IMR-90 (cell line): ENCODE data around the gene STMN3. TPM values are rescaled to one million over a fixed set of nuclear protein-coding genes. Genes with fewer than 3 reads are reported as not detected.

Experiments
- ATAC-seq: fragments of 200-7000 bp; cut with Tn5 transposase; 2 replicates; pipeline ENCODE4 v1.9.1; 2020; ENCODE audit warnings: low read depth, mild to moderate bottlenecking, moderate library complexity
- BruUV-seq: library from RNA; stranded (reverse); fragments of 400-500 nt; replicated peaks from 2 replicates; lab custom pipeline; 2021; lab: Mats Ljungman, UMichigan
- CTCF ChIA-PET: fragments of 300-600 bp; formaldehyde crosslinking; extraction: SDS; loops from one replicate; lab custom pipeline; 2021; ENCODE audit warnings: antibody characterized with exemption; lab: Yijun Ruan, JAX
- POLR2A ChIA-PET: fragments of 300-600 bp; sonication (Branson Sonifier 250); formaldehyde crosslinking; loops from one replicate; lab custom pipeline; 2022; ENCODE audit warnings: antibody characterized with exemption; ENCODE audit not compliant: unreplicated experiment; lab: Charles Lee
- DNase-seq: peaks from one replicate; pipeline ENCODE4 v3.0.0; 2013
- H2AFZ ChIP-seq: replicated peaks from 2 replicates; pipeline ENCODE3; 2013; ENCODE audit warnings: low read length, mild to moderate bottlenecking; ENCODE audit not compliant: poor library complexity
- H2AK5ac ChIP-seq: 2 replicates; pipeline ENCODE4 v1.6.1; 2013; ENCODE audit warnings: low read depth, low read length, inconsistent platforms
- H2AK9ac ChIP-seq: replicated peaks from 2 replicates; pipeline ENCODE3; 2013; ENCODE audit warnings: mild to moderate bottlenecking, low read depth, low read length, moderate library complexity; ENCODE audit not compliant: poor library complexity
- H2BK120ac ChIP-seq: 2 replicates; pipeline ENCODE4 v1.6.1; 2013; ENCODE audit warnings: low read depth, low read length, inconsistent platforms
- H2BK15ac ChIP-seq: 3 replicates; pipeline ENCODE4 v1.6.1; 2013; ENCODE audit warnings: low read depth, low read length, inconsistent platforms
- H2BK20ac ChIP-seq: 2 replicates; pipeline ENCODE4 v1.6.1; 2013; ENCODE audit warnings: low read depth, mild to moderate bottlenecking, inconsistent platforms, low read length, moderate library complexity
- H2BK5ac ChIP-seq: 2 replicates; pipeline ENCODE4 v1.6.1; 2013; ENCODE audit warnings: mild to moderate bottlenecking, low read depth, low read length, inconsistent platforms; ENCODE audit not compliant: poor library complexity, severe bottlenecking
- H3K14ac ChIP-seq: replicated peaks from 2 replicates; pipeline ENCODE4 v1.6.1; 2013; ENCODE audit warnings: low read depth, low read length, inconsistent platforms
- H3K18ac ChIP-seq: 2 replicates; pipeline ENCODE4 v1.6.1; 2013; ENCODE audit warnings: low read depth, low read length, control low read depth
- H3K23ac ChIP-seq: 2 replicates; pipeline ENCODE4 v1.6.1; 2013; ENCODE audit warnings: low read depth, low read length, inconsistent platforms
- H3K27ac ChIP-seq: 2 replicates; pipeline ENCODE4 v1.5.1; 2013; ENCODE audit warnings: mild to moderate bottlenecking, control low read depth, low read length; ENCODE audit not compliant: insufficient read depth
- H3K27me3 ChIP-seq: 2 replicates; pipeline ENCODE4 v1.6.1; 2013; ENCODE audit warnings: low read length; ENCODE audit not compliant: control insufficient read depth, insufficient read depth
- H3K36me3 ChIP-seq: 2 replicates; pipeline ENCODE4 v1.6.1; 2013; ENCODE audit warnings: low read length, mixed read lengths; ENCODE audit not compliant: control insufficient read depth, insufficient read depth
- H3K4ac ChIP-seq: 2 replicates; pipeline ENCODE4 v1.6.1; 2013; ENCODE audit warnings: low read depth, low read length, inconsistent platforms
- H3K4me1 ChIP-seq: 2 replicates; pipeline ENCODE4 v1.6.1; 2013; ENCODE audit warnings: low read length, mixed read lengths; ENCODE audit not compliant: control insufficient read depth, insufficient read depth
- H3K4me2 ChIP-seq: 2 replicates; pipeline ENCODE4 v1.6.1; 2013; ENCODE audit warnings: low read depth, mild to moderate bottlenecking, control low read depth, low read length, moderate library complexity
- H3K4me3 ChIP-seq: 2 replicates; pipeline ENCODE4 v1.5.1; 2013; ENCODE audit warnings: low read depth, mild to moderate bottlenecking, control low read depth, low read length, moderate library complexity; ENCODE audit not compliant: insufficient read depth
- H3K56ac ChIP-seq: 2 replicates; pipeline ENCODE4 v1.6.1; 2013; ENCODE audit warnings: low read length, inconsistent platforms; ENCODE audit not compliant: insufficient read depth; ENCODE audit errors: extremely low read depth
- H3K79me1 ChIP-seq, 2 experiments: 2 replicates each; pipeline ENCODE4 v1.6.1; 2013; ENCODE audit warnings: low read length in 2 of 2, inconsistent platforms in 1 of 2, low read depth in 1 of 2
- H3K9ac ChIP-seq: 2 replicates; pipeline ENCODE4 v1.6.1; 2013; ENCODE audit warnings: low read depth, low read length, control low read depth
- H3K9me1 ChIP-seq: 2 replicates; pipeline ENCODE4 v1.6.1; 2013; ENCODE audit warnings: low read length, inconsistent platforms; ENCODE audit not compliant: insufficient read depth
- H3K9me3 ChIP-seq: 2 replicates; pipeline ENCODE4 v1.6.1; 2013; ENCODE audit warnings: low read length; ENCODE audit not compliant: control insufficient read depth, insufficient read depth
- H4K20me1 ChIP-seq: 2 replicates; pipeline ENCODE4 v1.6.1; 2013; ENCODE audit warnings: low read length, inconsistent platforms; ENCODE audit not compliant: insufficient read depth
- H4K5ac ChIP-seq: 2 replicates; pipeline ENCODE4 v1.6.1; 2013; ENCODE audit warnings: mild to moderate bottlenecking, low read depth, low read length, control low read depth
- H4K8ac ChIP-seq, 2 experiments: 2 replicates each; pipeline ENCODE4 v1.6.1; 2013; ENCODE audit warnings: low read depth in 2 of 2, low read length in 2 of 2, control low read depth in 1 of 2, inconsistent platforms in 1 of 2
- H4K91ac ChIP-seq: 2 replicates; pipeline ENCODE4 v1.6.1; 2013; ENCODE audit warnings: low read depth, low read length, inconsistent platforms; ENCODE audit not compliant: insufficient read depth
- BHLHE40 ChIP-seq: fragments of 150-350 bp; IDR thresholded peaks from 2 replicates; pipeline ENCODE4 v1.6.1; 2016; ENCODE audit warnings: mild to moderate bottlenecking, low read depth, low read length
- CEBPB ChIP-seq: IDR thresholded peaks from 2 replicates; pipeline ENCODE4 v1.6.1; 2012; ENCODE audit warnings: low read depth, low read length, improper control_type of control experiment
- CHD1 ChIP-seq: IDR thresholded peaks from 2 replicates; pipeline ENCODE4 v1.6.1; 2012; ENCODE audit warnings: low read depth, low read length, improper control_type of control experiment
- FOS ChIP-seq: fragments of 150-350 bp; IDR thresholded peaks from 2 replicates; pipeline ENCODE4 v1.6.1; 2016; ENCODE audit warnings: low read depth, low read length
- MAFK ChIP-seq: IDR thresholded peaks from 2 replicates; pipeline ENCODE4 v1.6.1; 2012; ENCODE audit warnings: low read depth, low read length, improper control_type of control experiment
- MAZ ChIP-seq: IDR thresholded peaks from 2 replicates; pipeline ENCODE4 v1.6.1; 2012; ENCODE audit warnings: low read depth, mild to moderate bottlenecking, low read length, improper control_type of control experiment, moderate library complexity, borderline replicate concordance
- MXI1 ChIP-seq: IDR thresholded peaks from 2 replicates; pipeline ENCODE4 v1.6.1; 2012; ENCODE audit warnings: low read depth, mild to moderate bottlenecking, low read length, moderate library complexity, borderline replicate concordance
- NFE2L2 ChIP-seq: fragments of 150-350 bp; IDR thresholded peaks from 2 replicates; pipeline ENCODE4 v1.6.1; 2016; ENCODE audit warnings: low read depth, mild to moderate bottlenecking, low read length
- POLR2A ChIP-seq: IDR thresholded peaks from 2 replicates; pipeline ENCODE4 v1.6.1; 2012; ENCODE audit warnings: mild to moderate bottlenecking, low read depth, low read length
- RAD21 ChIP-seq: IDR thresholded peaks from 2 replicates; pipeline ENCODE4 v1.6.1; 2012; ENCODE audit warnings: low read length, improper control_type of control experiment
- RCOR1 ChIP-seq: IDR thresholded peaks from 2 replicates; pipeline ENCODE4 v1.6.1; 2012; ENCODE audit warnings: mild to moderate bottlenecking, low read length, improper control_type of control experiment; ENCODE audit not compliant: insufficient replicate concordance
- RFX5 ChIP-seq: IDR thresholded peaks from 2 replicates; pipeline ENCODE4 v1.8.0; 2012; ENCODE audit warnings: low read depth, mild to moderate bottlenecking, low read length, moderate library complexity
- SMC3 ChIP-seq: fragments of 150-350 bp; IDR thresholded peaks from 2 replicates; pipeline ENCODE4 v1.6.1; 2016; ENCODE audit warnings: low read depth, mild to moderate bottlenecking, antibody characterized with exemption, low read length, moderate library complexity
- WGBS, 2 experiments: methylation state at CpG; one replicate each; pipeline versions ENCODE4 v1.1.5 to v1.1.7; 2013; ENCODE audit warnings: missing lambda C conversion rate in 2 of 2; ENCODE audit not compliant: insufficient read length in 1 of 2; ENCODE audit errors: extremely low coverage in 2 of 2; 5-methylcytosine and 5-hydroxymethylcytosine counted together
- dilution Hi-C: fragments of 300-500 bp; cut with HindIII; formaldehyde crosslinking; loops from one replicate; pipeline ENCODE4 v1.14.3; 2018; ENCODE audit warnings: low sequenced_read_pairs; ENCODE audit not compliant: unreplicated experiment
- in situ Hi-C: fragments of 300-500 bp; cut with MboI; formaldehyde crosslinking; loops from 3 replicates; pipeline ENCODE4 v1.14.3; 2019; ENCODE audit warnings: low sequenced_read_pairs, inconsistent platforms, mixed read lengths
- intact Hi-C: fragments of 100-400 bp; cut with micrococcal nuclease; formaldehyde crosslinking; loops from 2 replicates; pipeline ENCODE4 v1.10.0; 2022
- polyA plus RNA-seq, 3 experiments: library from polyadenylated mRNA; depleted of rRNA; stranded (reverse); fragments of >200 nt; gene quantifications; 2 replicates each; pipeline ENCODE4 v1.2.3, GENCODE V29; 2012; ENCODE audit warnings: low replicate concordance in 1 of 3
- total RNA-seq: library from RNA; depleted of rRNA; stranded (reverse); fragments of >200 nt; gene quantifications from 2 replicates; pipeline ENCODE4 v1.2.3, GENCODE V29; 2012
- TF ChIP-seq, protein P1 (sequence below): conservative IDR thresholded peaks from 2 replicates; pipeline ENCODE4 v1.5.1; 2012; ENCODE audit warnings: mild to moderate bottlenecking, low read depth, low read length, improper control_type of control experiment
- TF ChIP-seq, protein P2 (sequence below): fragments of 150-350 bp; IDR thresholded peaks from 2 replicates; pipeline ENCODE4 v1.6.1; 2017; ENCODE audit warnings: mild to moderate bottlenecking, antibody characterized with exemption, low read length, low read depth

The STMN3 gene
- total and polyA plus RNA-seq, 2 of the 4 experiments (the other 2 are of a cell fraction) = 20.3 to 62.3 TPM

DNA sequence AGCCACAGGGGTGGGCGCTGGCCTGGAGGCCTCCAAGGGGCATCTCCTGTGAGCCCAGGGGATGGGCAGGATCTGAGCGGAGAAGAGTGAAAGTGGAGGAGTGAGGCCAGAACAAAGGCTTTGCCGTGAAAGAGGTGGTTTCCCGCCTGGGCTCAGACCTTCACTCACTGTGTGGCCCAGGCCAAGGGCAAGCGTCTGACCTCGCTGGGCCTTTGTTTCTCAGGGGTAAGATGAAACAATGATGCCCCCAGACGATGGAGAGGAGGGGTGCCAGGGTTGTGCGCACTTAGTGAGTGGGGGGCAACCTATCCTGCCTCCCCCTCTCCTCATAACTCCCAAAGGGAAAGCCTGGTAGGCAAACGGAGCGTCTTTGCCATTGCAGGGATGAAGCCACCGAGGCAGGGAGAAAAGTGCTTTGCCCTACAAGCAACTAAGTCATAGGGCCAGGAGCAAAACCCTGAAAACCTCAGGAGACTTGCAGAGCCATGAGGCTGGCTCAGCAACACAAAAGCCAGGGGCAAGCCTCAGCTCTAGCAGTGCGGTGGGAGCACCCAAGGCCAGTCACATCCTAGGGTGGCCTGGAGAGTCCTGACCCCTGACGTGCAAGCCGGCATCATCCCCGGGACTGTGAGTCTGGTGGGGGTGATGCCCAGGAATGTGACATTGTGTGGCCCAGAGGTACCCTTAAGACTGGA lies 897 bp upstream of the STMN3 start:
- Histone ChIP-seq H2BK20ac (no peak overlapping the region), H3K4me2 (peak overlapping the region; percentile 81; the same call in 1 of the 2 replicates), H3K27ac (no peak overlapping the region), H3K36me3 (no peaks in the 10 kb centered on the region), H4K91ac (peak overlapping the region; percentile 50; the same call in 1 of the 2 replicates), H4K20me1 (peaks cover 12% of the 10 kb centered on the region), H2AFZ (peak overlapping the region; percentile 81), H2AK9ac (peak overlapping the region; percentile 73), H2BK5ac (no peak overlapping the region), H3K4me1 (peaks cover 13% of the 10 kb centered on the region), H4K8ac (peak overlapping the region; percentile 31 to 89; a peak in 1 of 4 replicates), H3K23ac (no peak overlapping the region), H3K79me1 (peaks cover 6 to 21% of the 10 kb centered on the region in 2 experiments; a peak in 3 of 4 replicates), H3K4ac (peak overlapping the region; percentile 80), H3K4me3 (peak overlapping the region; percentile 53), H2AK5ac (peak overlapping the region; percentile 35; the same call in 1 of the 2 replicates), H3K18ac (no peak overlapping the region), H2BK15ac (no peak overlapping the region), H3K56ac (no peak overlapping the region), H3K27me3 (no peaks in the 10 kb centered on the region), H3K14ac (no peak overlapping the region), H3K9me1 (0 out of 2 replicates have a peak, but pooled peaks cover 9% of the 10 kb centered on the region), H4K5ac (no peak overlapping the region), H3K9ac (no peak overlapping the region), H2BK120ac (no peak overlapping the region), H3K9me3 (no peaks in the 10 kb centered on the region)
- DNase-seq = no peak
- WGBS, 2 experiments = 80% methylated on average over 2 of the region's 15 CpGs; no CpG with 5 or more reads in 1 of the 2 experiments
- POLR2A ChIA-PET = no interaction called here
- in situ Hi-C loops = no loop called here
- intact Hi-C loops = loop anchor here (10.0 kb wide), 1 partner anchor 119 kb away; the partner anchor contains the start of gene PTK6
- dilution Hi-C loops = no loop called here
- no TSS peak for BruUV-seq
- CTCF ChIA-PET = interaction anchor here (0.6 kb wide), 1 partner anchor 29 kb away, joined by 3 read pairs; no protein-coding TSS in a partner anchor
- ATAC-seq = no peak
- TF ChIP-seq CEBPB (no peak), NFE2L2 (no peak), RFX5 (no peak), SMC3 (no peak), MAFK (no peak), FOS (no peak), RCOR1 (no peak), POLR2A (no peak), CHD1 (no peak), RAD21 (no peak), MAZ (no peak), BHLHE40 (no peak), MXI1 (no peak)
- TF ChIP-seq, protein P1, sequence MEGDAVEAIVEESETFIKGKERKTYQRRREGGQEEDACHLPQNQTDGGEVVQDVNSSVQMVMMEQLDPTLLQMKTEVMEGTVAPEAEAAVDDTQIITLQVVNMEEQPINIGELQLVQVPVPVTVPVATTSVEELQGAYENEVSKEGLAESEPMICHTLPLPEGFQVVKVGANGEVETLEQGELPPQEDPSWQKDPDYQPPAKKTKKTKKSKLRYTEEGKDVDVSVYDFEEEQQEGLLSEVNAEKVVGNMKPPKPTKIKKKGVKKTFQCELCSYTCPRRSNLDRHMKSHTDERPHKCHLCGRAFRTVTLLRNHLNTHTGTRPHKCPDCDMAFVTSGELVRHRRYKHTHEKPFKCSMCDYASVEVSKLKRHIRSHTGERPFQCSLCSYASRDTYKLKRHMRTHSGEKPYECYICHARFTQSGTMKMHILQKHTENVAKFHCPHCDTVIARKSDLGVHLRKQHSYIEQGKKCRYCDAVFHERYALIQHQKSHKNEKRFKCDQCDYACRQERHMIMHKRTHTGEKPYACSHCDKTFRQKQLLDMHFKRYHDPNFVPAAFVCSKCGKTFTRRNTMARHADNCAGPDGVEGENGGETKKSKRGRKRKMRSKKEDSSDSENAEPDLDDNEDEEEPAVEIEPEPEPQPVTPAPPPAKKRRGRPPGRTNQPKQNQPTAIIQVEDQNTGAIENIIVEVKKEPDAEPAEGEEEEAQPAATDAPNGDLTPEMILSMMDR = no peak
- TF ChIP-seq, protein P2, sequence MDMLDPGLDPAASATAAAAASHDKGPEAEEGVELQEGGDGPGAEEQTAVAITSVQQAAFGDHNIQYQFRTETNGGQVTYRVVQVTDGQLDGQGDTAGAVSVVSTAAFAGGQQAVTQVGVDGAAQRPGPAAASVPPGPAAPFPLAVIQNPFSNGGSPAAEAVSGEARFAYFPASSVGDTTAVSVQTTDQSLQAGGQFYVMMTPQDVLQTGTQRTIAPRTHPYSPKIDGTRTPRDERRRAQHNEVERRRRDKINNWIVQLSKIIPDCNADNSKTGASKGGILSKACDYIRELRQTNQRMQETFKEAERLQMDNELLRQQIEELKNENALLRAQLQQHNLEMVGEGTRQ = no peak
